ENCODE results near the gene TKTL1. TPM values are rescaled to one million over a fixed set of nuclear protein-coding genes. Genes with fewer than 3 reads are reported as not detected.

The TKTL1 gene
- total RNA-seq, 2 donors from 2014 or later = 3.0 to 4.2 TPM

- no peaks in the 10 kb centered on the region for H3K9me3 ChIP-seq (ENCODE audit: control insufficient read depth, low read length, poor library complexity, severe bottlenecking)
- DNase-seq = no peak
- peaks cover 2% of the 10 kb centered on the region for H3K36me3 Mint-ChIP-seq (ENCODE audit: low read depth)
- peak overlapping the region; percentile 91 for H3K27ac Mint-ChIP-seq
- no peaks in the 10 kb centered on the region for H3K27me3 Mint-ChIP-seq
- peak overlapping the region; percentile 80 for H3K4me3 Mint-ChIP-seq
- ATAC-seq = no peak
- peaks cover 10% of the 10 kb centered on the region for H3K4me1 Mint-ChIP-seq
These were observed 69.5 kb downstream of the TKTL1 start for GRCh38 chrX:154365052-154365600.

GRCh38 chrX:154365997-154366665 lies 70.5 kb downstream of the TKTL1 start:
- no peak for DNase-seq
- H3K4me3 Mint-ChIP-seq = peak overlapping the region; percentile 75
- no peaks in the 10 kb centered on the region for H3K9me3 ChIP-seq (ENCODE audit: control insufficient read depth, low read length, poor library complexity, severe bottlenecking)
- ATAC-seq = no peak
- no peaks in the 10 kb centered on the region for H3K27me3 Mint-ChIP-seq
- H3K27ac Mint-ChIP-seq = no peak overlapping the region
- peaks cover 10% of the 10 kb centered on the region for H3K4me1 Mint-ChIP-seq
- peaks cover 2% of the 10 kb centered on the region for H3K36me3 Mint-ChIP-seq (ENCODE audit: low read depth)

DNA sequence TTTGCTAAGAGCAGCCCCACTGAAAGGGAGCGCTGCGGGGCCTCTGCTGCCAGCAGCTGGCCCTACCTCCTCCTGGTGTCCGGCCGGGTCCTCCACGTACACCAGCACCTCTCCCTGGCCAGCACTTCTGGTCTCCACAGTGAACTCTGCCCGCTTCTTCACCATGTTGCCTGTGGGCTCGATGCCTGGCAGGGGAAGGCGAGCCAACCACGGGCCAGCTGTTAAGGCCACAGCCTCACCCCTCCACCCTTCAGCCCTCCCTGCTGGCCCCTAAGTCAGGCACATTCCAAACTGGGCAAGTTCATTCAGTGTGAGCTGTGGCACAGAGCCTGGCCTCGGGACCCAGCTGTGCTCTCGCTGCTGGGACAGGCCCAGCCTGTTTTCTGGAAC lies 71.1 kb downstream of the TKTL1 start:
- peaks cover 2% of the 10 kb centered on the region for H3K36me3 Mint-ChIP-seq (ENCODE audit: low read depth)
- peak overlapping the region; percentile 75 for H3K4me3 Mint-ChIP-seq

DNA sequence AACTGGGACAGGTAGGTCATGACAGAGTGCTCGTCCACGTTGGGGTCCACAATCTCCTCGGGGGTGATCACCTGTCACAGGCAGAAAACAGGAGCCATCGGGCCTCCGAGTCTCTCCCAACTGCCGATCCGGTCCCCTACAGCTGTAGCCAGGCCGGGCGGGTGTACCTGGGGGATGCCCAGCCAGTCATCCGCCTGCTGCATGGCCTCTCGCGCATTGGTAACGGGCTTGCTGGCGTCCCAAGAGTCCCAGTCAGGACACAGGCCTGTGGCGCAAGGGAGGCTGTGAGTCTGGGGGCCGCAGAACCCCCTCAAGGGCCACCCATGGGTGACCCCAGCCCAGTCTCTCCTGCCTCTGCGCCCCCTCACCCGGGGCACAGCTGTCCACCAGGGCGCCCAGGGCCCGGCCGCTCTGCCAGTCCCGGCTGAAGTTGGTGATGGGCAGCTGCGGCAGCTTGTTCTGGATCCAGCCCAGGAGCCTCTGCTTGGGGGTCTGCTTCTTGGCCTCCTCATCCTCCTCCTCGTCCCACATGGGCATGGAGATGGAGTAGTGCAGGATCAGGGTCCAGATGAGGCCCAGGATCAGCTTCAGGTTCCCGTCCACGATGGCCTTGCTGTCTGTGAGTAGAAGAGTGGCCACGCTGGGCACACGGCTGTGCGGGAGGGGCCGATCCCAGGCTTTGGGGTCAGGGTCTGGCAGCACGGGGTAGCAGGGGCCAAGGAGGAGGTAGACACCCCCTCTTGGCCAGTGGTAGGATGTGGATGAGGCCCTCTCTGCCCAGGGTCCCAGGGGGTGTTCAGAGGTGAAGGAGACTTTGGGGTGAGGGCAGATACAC lies 72.1 kb downstream of the TKTL1 start:
- no peak for DNase-seq
- no peak for ATAC-seq
- Mint-ChIP-seq H3K36me3 (ENCODE audit: low read depth) (peaks cover 2% of the 10 kb centered on the region), H3K4me3 (peak overlapping the region; percentile 88), H3K4me1 (peaks cover 14% of the 10 kb centered on the region), H3K27ac (peak overlapping the region; percentile 96), H3K27me3 (no peaks in the 10 kb centered on the region)
- no peaks in the 10 kb centered on the region for H3K9me3 ChIP-seq (ENCODE audit: control insufficient read depth, low read length, poor library complexity, severe bottlenecking)

More for the DNA sequence above, 71.1 kb downstream of the TKTL1 start:
- H3K27ac Mint-ChIP-seq = peak overlapping the region; percentile 96
- H3K4me1 Mint-ChIP-seq = peaks cover 10% of the 10 kb centered on the region
- DNase-seq (no peak), ATAC-seq (no peak)
- no peaks in the 10 kb centered on the region for H3K27me3 Mint-ChIP-seq
- H3K9me3 ChIP-seq (ENCODE audit: control insufficient read depth, low read length, poor library complexity, severe bottlenecking) = no peaks in the 10 kb centered on the region

DNA sequence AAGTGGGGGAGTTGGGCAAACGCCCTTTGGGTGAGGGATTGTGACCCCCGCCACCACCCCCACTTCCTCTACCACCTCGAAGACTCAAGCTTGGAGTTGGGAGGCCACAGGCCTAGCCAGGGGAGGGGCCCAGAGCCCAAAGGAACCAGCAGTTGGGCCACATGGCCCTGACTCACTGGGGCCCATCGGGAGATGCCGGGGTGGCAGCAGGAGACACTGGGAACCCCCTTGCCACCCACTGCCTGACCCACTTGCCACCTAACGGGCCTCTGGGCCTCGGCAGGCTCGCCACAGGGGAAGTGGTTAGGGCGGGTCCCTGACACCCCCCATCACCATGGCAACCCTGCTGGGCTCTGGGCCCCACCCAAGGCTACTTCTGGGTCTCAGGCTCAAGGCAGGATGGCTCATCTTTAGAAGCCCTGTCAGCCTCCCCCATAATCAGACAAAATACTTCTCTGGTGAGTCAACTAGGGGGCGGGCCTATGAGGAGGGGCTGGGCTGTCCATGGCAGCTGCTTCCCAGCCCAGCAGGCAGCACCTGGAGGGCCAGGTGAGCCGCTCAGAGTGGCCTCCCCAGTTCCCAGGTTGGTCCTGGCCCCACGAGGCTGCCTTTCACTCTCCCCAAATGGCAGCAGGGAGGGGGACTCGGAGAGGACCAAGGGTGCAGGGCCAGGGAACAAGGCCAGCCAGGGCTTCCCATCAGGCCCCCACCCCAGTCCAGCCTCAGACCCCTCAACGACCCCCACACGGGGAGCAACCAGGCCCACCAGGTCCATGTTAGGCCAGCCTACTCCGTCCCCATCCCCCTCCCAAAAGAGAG lies 73.2 kb downstream of the TKTL1 start:
- ATAC-seq = peak; percentile 71
- Mint-ChIP-seq H3K4me1 (peaks cover 12% of the 10 kb centered on the region), H3K4me3 (peak overlapping the region; percentile 88), H3K36me3 (ENCODE audit: low read depth) (no peaks in the 10 kb centered on the region), H3K27ac (peak overlapping the region; percentile 96), H3K27me3 (no peaks in the 10 kb centered on the region)
- peak; percentile 78 to 89 (median 80) for DNase-seq
- H3K9me3 ChIP-seq (ENCODE audit: control insufficient read depth, low read length, poor library complexity, severe bottlenecking) = no peaks in the 10 kb centered on the region

- H3K36me3 Mint-ChIP-seq (ENCODE audit: low read depth) = no peaks in the 10 kb centered on the region
- H3K27me3 Mint-ChIP-seq = no peaks in the 10 kb centered on the region
- DNase-seq = peak; percentile 40 to 74 (median 60)
- no peaks in the 10 kb centered on the region for H3K9me3 ChIP-seq (ENCODE audit: control insufficient read depth, low read length, poor library complexity, severe bottlenecking)
- ATAC-seq = peak; percentile 9
- peaks cover 11% of the 10 kb centered on the region for H3K4me1 Mint-ChIP-seq
- H3K4me3 Mint-ChIP-seq = peak overlapping the region; percentile 88
- peak overlapping the region; percentile 96 for H3K27ac Mint-ChIP-seq
These were observed 74.1 kb downstream of the TKTL1 start for GRCh38 chrX:154369449-154370299.

DNA sequence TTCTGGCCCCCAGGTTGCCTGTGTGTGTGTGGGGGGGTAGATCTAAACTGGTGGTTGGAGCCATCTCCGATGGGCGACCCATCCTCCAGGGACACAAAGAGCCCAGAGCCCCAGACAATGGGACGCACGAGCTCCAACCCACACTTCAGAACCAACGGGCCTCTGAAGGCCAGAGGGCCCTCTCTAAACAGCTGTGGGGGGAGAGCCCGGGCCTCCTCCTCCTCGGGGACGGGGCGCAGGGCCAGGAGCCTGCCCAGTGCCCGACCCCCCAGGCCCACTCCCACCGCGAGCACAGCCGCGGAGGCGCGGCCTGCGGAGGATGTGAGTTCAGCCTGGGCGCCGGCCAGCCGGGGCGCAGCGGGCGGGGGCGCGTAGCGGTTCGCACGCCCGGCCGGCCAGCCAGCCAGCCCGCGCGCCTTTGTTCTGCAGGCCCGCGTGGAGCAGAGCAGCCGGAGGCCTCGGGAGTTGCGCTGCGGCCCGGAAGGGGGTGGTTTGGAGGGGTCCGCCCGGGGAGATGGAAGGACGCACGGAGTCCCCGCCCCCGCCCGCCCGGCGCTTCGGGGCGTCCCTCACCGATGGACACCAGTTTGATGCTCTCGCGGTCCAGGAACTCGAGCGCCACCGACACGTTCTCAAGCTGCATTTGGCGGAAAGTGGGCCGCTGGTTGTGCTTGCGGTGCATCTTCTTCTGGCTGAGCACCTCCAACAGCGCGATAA lies 74.9 kb downstream of the TKTL1 start:
- Mint-ChIP-seq H3K4me1 (peaks cover 9% of the 10 kb centered on the region), H3K27me3 (no peaks in the 10 kb centered on the region), H3K27ac (peak overlapping the region; percentile 96), H3K4me3 (peak overlapping the region; percentile 88), H3K36me3 (ENCODE audit: low read depth) (no peaks in the 10 kb centered on the region)
- ATAC-seq (no peak), DNase-seq (no peak)
- H3K9me3 ChIP-seq (ENCODE audit: control insufficient read depth, low read length, poor library complexity, severe bottlenecking) = no peaks in the 10 kb centered on the region

DNA sequence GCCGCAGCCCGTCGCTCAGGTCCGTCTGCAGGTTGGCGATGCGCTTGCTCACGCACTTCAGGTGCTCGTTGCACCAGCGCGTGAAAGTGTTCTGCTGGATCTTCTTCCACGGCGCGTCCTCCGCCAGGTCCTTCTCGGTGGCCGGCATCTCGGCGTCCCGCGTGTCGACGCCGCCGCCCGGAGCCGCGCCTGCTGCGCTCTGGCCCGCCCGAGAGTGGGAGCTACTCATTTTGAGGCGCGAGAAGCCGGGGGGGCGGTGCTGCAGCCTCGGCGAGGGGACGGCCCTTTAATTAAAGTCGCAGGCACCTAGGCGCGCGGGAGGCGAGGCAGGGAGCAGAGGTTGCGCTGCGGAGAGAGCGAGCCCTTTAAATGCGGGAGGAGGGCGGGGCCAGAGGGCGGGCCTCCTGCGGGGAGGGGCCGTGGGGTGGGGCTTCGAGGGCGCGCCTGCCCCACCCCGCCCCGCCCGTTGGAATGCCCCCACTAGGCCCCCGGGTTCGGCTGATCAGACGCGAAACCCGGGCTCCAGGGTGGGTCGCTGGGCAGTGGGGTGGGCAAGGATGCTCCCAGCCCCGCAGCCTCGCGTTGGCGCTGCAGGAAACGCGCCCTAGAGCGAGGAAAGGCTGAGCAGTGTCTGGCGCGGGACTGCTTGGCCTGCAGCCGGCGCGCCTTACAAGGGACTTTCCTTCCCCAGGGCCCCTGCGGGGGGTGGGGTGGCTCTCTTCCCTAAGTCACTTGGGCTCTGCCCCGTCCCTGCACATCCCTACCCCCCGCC lies 75.6 kb downstream of the TKTL1 start:
- no peaks in the 10 kb centered on the region for H3K9me3 ChIP-seq (ENCODE audit: control insufficient read depth, low read length, poor library complexity, severe bottlenecking)
- Mint-ChIP-seq H3K27ac (peak overlapping the region; percentile 88), H3K27me3 (no peaks in the 10 kb centered on the region), H3K4me3 (peak overlapping the region; percentile 85), H3K4me1 (peaks cover 9% of the 10 kb centered on the region), H3K36me3 (ENCODE audit: low read depth) (no peaks in the 10 kb centered on the region)
- DNase-seq (peak; percentile 80 to 88 (median 84)), ATAC-seq (peak; percentile 65)

GRCh38 chrX:154371789-154372300 lies 76.2 kb downstream of the TKTL1 start:
- peak overlapping the region; percentile 88 for H3K27ac Mint-ChIP-seq
- no peak for DNase-seq
- peak overlapping the region; percentile 85 for H3K4me3 Mint-ChIP-seq
- no peaks in the 10 kb centered on the region for H3K27me3 Mint-ChIP-seq
- peaks cover 9% of the 10 kb centered on the region for H3K4me1 Mint-ChIP-seq
- no peak for ATAC-seq
- H3K36me3 Mint-ChIP-seq (ENCODE audit: low read depth) = no peaks in the 10 kb centered on the region
- no peaks in the 10 kb centered on the region for H3K9me3 ChIP-seq (ENCODE audit: control insufficient read depth, low read length, poor library complexity, severe bottlenecking)

- no peaks in the 10 kb centered on the region for H3K9me3 ChIP-seq (ENCODE audit: control insufficient read depth, low read length, poor library complexity, severe bottlenecking)
- peak overlapping the region; percentile 88 for H3K27ac Mint-ChIP-seq
- H3K4me1 Mint-ChIP-seq = peaks cover 9% of the 10 kb centered on the region
- peak overlapping the region; percentile 85 for H3K4me3 Mint-ChIP-seq
- H3K36me3 Mint-ChIP-seq (ENCODE audit: low read depth) = no peaks in the 10 kb centered on the region
- no peaks in the 10 kb centered on the region for H3K27me3 Mint-ChIP-seq
- ATAC-seq = no peak
- DNase-seq = peak in 1 of 3 donors; percentile 25
These were observed 77.0 kb downstream of the TKTL1 start for GRCh38 chrX:154372612-154373022.
